ENCODE measurements around the gene IL1RAPL2.

The IL1RAPL2 gene

GRCh38 chrX:105550043-105550663 is 984.2 kb downstream of the IL1RAPL2 start:
- ChIA-PET POLR2A (no interaction called here), CTCF (no interaction called here)
- H3K9me3 ChIP-seq (ENCODE audit: control insufficient read depth, insufficient read depth, low read depth, low read length): no peaks in the 10 kb centered on the region; the same call in 1 of the 2 replicates
- H3K4me3 ChIP-seq (ENCODE audit: low read depth, low read length): no peak overlapping the region
- TF ChIP-seq YY2 (tag by site-specific recombination; IDR thresholded peaks at IDR 0.05): no peak
- TF ChIP-seq ZNF670 (tag by site-specific recombination; IDR thresholded peaks at IDR 0.05; ENCODE audit: low read depth): no peak
- no peak for TF ChIP-seq ZNF350 (tag by site-specific recombination; IDR thresholded peaks at IDR 0.05)
- TF ChIP-seq GLIS1 (tag by site-specific recombination; IDR thresholded peaks at IDR 0.05): no peak
- no peak for TF ChIP-seq ZNF398 (tag by site-specific recombination; IDR thresholded peaks at IDR 0.05)
- TF ChIP-seq, protein P1, sequence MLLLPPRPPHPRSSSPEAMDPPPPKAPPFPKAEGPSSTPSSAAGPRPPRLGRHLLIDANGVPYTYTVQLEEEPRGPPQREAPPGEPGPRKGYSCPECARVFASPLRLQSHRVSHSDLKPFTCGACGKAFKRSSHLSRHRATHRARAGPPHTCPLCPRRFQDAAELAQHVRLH (tag by site-specific recombination; IDR thresholded peaks at IDR 0.05): no peak
- TF ChIP-seq ZNF600 (tag by site-specific recombination; IDR thresholded peaks at IDR 0.05): no peak
- TF ChIP-seq ZNF785 (tag by site-specific recombination; IDR thresholded peaks at IDR 0.05): no peak
- TF ChIP-seq ZNF155 (tag by site-specific recombination; IDR thresholded peaks at IDR 0.05): no peak
- no peak for TF ChIP-seq ZNF280C (tag by site-specific recombination; IDR thresholded peaks at IDR 0.05)
- no peak for TF ChIP-seq KLF10 (tag by site-specific recombination; IDR thresholded peaks at IDR 0.05)
- no peak for TF ChIP-seq ZFHX2 (tag by site-specific recombination; conservative IDR thresholded peaks at IDR 0.05)
- TF ChIP-seq BCL11A (tag by site-specific recombination; IDR thresholded peaks at IDR 0.05; ENCODE audit: low read depth): no peak
- no peak for TF ChIP-seq ZNF518A (tag by site-specific recombination; conservative IDR thresholded peaks at IDR 0.05; ENCODE audit: low read depth)
- TF ChIP-seq ZNF624 (tag by site-specific recombination; IDR thresholded peaks at IDR 0.05): no peak
- no peak for TF ChIP-seq OVOL3 (tag by site-specific recombination; IDR thresholded peaks at IDR 0.05)
- TF ChIP-seq GLI2 (tag by site-specific recombination; IDR thresholded peaks at IDR 0.05; ENCODE audit: borderline replicate concordance, low read depth): no peak
- no peak for TF ChIP-seq ZNF645 (tag by site-specific recombination; IDR thresholded peaks at IDR 0.05)
- TF ChIP-seq ZNF37A (tag by site-specific recombination; IDR thresholded peaks at IDR 0.05): no peak
- H3K27ac ChIP-seq (ENCODE audit: extremely low read depth, low read depth, low read length): no peak overlapping the region
- H3K4me1 ChIP-seq (ENCODE audit: control insufficient read depth, insufficient read depth, low read length): no peaks in the 10 kb centered on the region
- H3K36me3 ChIP-seq (ENCODE audit: control insufficient read depth in 2 of 2, insufficient read depth in 1 of 2, low read length in 2 of 2): no peaks in the 10 kb centered on the region

Data from HEK293 (cell line).